ENCODE measurements around the gene AKAP7.

- TF ChIP-seq POLR2AphosphoS5 (IDR thresholded peaks at IDR 0.05; ENCODE audit: borderline replicate concordance, low read depth, low read length) (no peak), FOXP2 (optimal IDR thresholded peaks at IDR 0.05; ENCODE audit: control extremely low read depth, extremely low read length, insufficient read depth) (no peak)
These were observed 28.6 kb downstream of the AKAP7 start for GRCh38 chr6:131163886-131164285.
